Upper lobe of left lung (tissue), 6 donors: Measurements from ENCODE around the gene GRHL1. TPM values are rescaled to one million over a fixed set of nuclear protein-coding genes. Genes with fewer than 3 reads are reported as not detected.
"Not testable (repeated sequence)": the region's sequence is repeated elsewhere in the genome, so short reads cannot be mapped to it uniquely, and the experiment has no call there.

Experiments used
- ATAC-seq, 2 donors: fragments of 200-7000 bp; cut with Tn5 transposase; one replicate each; pipeline ENCODE4 v1.9.1; 2022; ENCODE audit warnings: mild to moderate bottlenecking in 2 of 2, moderate library complexity in 2 of 2; ENCODE audit not compliant: low FRiP score in 2 of 2
- DNase-seq, 2 donors: peaks; one replicate each; pipeline ENCODE4 v3.0.0-alpha.2; 2019 to 2020
- H3K27ac ChIP-seq, 4 donors: fragments of 200-600 bp; sonication (generic); one replicate each; pipeline ENCODE4 v1.5.1; 2016 to 2019
- H3K27me3 ChIP-seq, 4 donors: fragments of 200-600 bp; sonication (generic); one replicate each; pipeline ENCODE4 v1.5.1; 2017 to 2019
- H3K36me3 ChIP-seq, 4 donors: fragments of 200-600 bp; sonication (generic); one replicate each; pipeline ENCODE4 v1.5.1; 2016 to 2019
- H3K4me1 ChIP-seq, 4 donors: fragments of 200-600 bp; sonication (generic); one replicate each; pipeline ENCODE4 v1.5.1; 2018 to 2019
- H3K4me3 ChIP-seq, 4 donors: fragments of 200-600 bp; sonication (generic); one replicate each; pipeline ENCODE4 v1.5.1; 2017 to 2019; ENCODE audit warnings: mild to moderate bottlenecking in 2 of 4, moderate library complexity in 1 of 4
- H3K9me3 ChIP-seq, 4 donors: fragments of 200-600 bp; sonication (generic); one replicate each; pipeline ENCODE4 v1.5.1; 2018 to 2019
- CTCF ChIP-seq, 6 experiments: fragments of 450-650 bp in 4 of 6; fragments of 200-600 bp in 2 of 6; sonication (generic) in 2 of 6; IDR thresholded peaks; one replicate each; pipeline ENCODE4 v1.5.1; 2016 to 2019; ENCODE audit warnings: antibody characterized with exemption in 6 of 6
- EP300 ChIP-seq, 4 donors: sonication (generic); formaldehyde crosslinking; IDR thresholded peaks; one replicate each; pipeline ENCODE4 v1.5.1; 2017; ENCODE audit warnings: antibody characterized with exemption in 4 of 4, control low read depth in 2 of 4
- POLR2A ChIP-seq, 4 donors: fragments of 450-650 bp; IDR thresholded peaks; one replicate each; pipeline ENCODE4 v1.5.1; 2016 to 2017; ENCODE audit warnings: antibody characterized with exemption in 4 of 4, mild to moderate bottlenecking in 2 of 4
- POLR2AphosphoS5 ChIP-seq, 2 donors: sonication (generic); formaldehyde crosslinking; IDR thresholded peaks; one replicate each; pipeline ENCODE4 v1.5.1; 2017; ENCODE audit warnings: antibody characterized with exemption in 2 of 2
- WGBS, 2 donors: methylation state at CpG; one replicate each; pipeline ENCODE4 v1.1.5; 2017 to 2018; 5-methylcytosine and 5-hydroxymethylcytosine counted together
- total RNA-seq, 6 donors: library from RNA; depleted of rRNA in 4 of 6; stranded (reverse); fragments of >200 nt in 4 of 6; gene quantifications; one replicate each; pipeline versions ENCODE4 v1.1.0 to v1.2.1, GENCODE V29; 2016 to 2021
- donor health status: DM: no; HTN: no; CAD: no; lungs with moderate emphysema.
- donor health status: DM: no; HTN: yes; CAD: no; lungs with severe emphysema.

Gene GRHL1
- total RNA-seq, 6 donors from 2014 or later = 4.3 to 18.0 (median 10.1) TPM

DNA sequence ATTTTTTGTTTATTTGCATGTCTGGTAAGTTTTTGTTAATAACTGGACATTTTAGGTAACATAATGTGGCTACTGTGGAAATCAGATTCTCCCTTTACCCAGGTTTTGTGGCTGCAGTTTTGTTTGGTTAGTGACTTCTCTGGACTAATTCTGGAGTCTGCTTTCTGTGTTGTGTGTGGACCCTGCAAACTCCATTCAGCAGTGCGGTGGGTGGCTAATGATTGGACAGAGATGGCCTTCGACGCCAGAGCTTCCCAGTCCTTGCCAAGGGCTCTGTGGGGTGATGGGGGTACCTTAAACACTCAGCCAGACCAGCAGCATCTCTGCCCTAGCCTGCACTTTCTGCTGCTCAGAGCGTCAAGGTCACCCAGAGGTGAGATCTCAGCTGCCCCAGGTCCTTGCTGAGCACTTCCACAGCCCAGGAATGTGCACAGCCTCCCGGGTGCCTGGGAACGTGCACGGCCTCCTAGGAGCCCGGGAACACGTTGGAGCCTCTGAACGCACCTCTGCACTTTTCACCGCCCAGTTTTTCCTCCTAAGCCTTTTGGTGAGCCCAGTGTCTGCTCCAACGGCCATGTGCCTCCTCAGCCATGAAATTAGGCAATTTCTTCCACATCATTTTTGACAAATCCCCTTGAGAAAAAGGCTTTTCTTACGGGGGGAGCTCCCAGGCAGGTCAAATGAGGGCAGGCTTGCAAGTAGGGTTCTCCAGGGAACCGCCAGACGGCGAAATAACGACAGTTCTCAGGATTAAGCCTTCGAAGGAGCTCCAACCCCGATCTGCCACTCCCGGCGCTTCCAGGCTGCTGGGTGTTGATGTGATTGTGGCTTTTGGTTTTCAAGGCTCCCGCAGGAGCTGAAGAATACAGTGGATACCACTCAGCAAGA lies 56.7 kb downstream of the GRHL1 start:
- peak in 1 of 2 donors; percentile 55 for DNase-seq

DNA sequence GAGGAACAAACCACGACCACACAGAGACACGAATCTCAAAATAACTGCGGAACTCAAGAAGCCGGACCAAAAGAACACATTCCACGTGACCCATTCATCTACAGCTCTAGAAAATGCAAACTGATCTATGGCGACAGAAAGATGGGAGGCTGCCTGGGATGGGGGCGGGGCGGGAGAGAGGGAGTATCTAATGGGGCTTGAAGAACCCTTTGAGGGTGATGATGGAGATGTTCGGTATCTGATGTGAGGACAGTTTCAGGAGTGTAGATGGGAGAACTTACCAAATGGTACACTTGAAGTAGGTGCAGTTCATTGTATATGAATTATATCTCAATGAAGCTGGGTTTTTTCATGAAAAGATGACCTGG lies 57.3 kb downstream of the GRHL1 start:
- TF ChIP-seq CTCF (IDR thresholded peaks at IDR 0.05) = no peak
- TF ChIP-seq POLR2AphosphoS5 (IDR thresholded peaks at IDR 0.05) = no peak
- no peak for TF ChIP-seq EP300 (IDR thresholded peaks at IDR 0.05)
- DNase-seq (no peak), ATAC-seq (no peak)
- H3K27me3 ChIP-seq = no peaks in the 10 kb centered on the region
- WGBS, 2 donors = 86% methylated on average over 9 of the region's 9 CpGs
- no peak overlapping the region for H3K4me3 ChIP-seq
- H3K9me3 ChIP-seq = no peaks in the 10 kb centered on the region
- H3K36me3 ChIP-seq = no peaks in the 10 kb centered on the region
- peaks cover 15 to 26% (median 23%) of the 10 kb centered on the region in 4 donors for H3K4me1 ChIP-seq
- H3K27ac ChIP-seq = peak overlapping the region in 1 of 4 donors; percentile 34

More for the DNA sequence above, 56.7 kb downstream of the GRHL1 start:
- Histone ChIP-seq H3K4me3 (no peak overlapping the region), H3K27ac (peak overlapping the region in 1 of 4 donors; percentile 34), H3K4me1 (peaks cover 15 to 26% (median 23%) of the 10 kb centered on the region in 4 donors), H3K36me3 (no peaks in the 10 kb centered on the region), H3K9me3 (no peaks in the 10 kb centered on the region), H3K27me3 (no peaks in the 10 kb centered on the region)
- TF ChIP-seq POLR2A (IDR thresholded peaks at IDR 0.05) (no peak), CTCF (IDR thresholded peaks at IDR 0.05) (no peak), POLR2AphosphoS5 (IDR thresholded peaks at IDR 0.05) (no peak), EP300 (IDR thresholded peaks at IDR 0.05) (no peak)
- WGBS, 2 donors = 76 to 80% methylated on average over 17 to 21 of the region's 22 CpGs
- ATAC-seq = peak in 1 of 2 donors; percentile 15

GRCh38 chr2:10009271-10009810 lies 57.8 kb downstream of the GRHL1 start:
- peak in 1 of 2 donors; percentile 77 for DNase-seq
- no peaks in the 10 kb centered on the region for H3K9me3 ChIP-seq
- H3K4me3 ChIP-seq = no peak overlapping the region
- no peak for TF ChIP-seq EP300 (IDR thresholded peaks at IDR 0.05)
- TF ChIP-seq POLR2A (IDR thresholded peaks at IDR 0.05) = no peak
- no peak for TF ChIP-seq POLR2AphosphoS5 (IDR thresholded peaks at IDR 0.05)
- no peak for TF ChIP-seq CTCF (IDR thresholded peaks at IDR 0.05)
- WGBS, 2 donors = 85 to 94% methylated on average over 3 to 19 of the region's 19 CpGs
- H3K27ac ChIP-seq = peak overlapping the region in 3 of 4 donors; percentile 52 to 69 (median 61)
- peak in 1 of 2 donors; percentile 34 for ATAC-seq
- peaks cover 15 to 26% (median 23%) of the 10 kb centered on the region in 4 donors for H3K4me1 ChIP-seq
- H3K36me3 ChIP-seq = no peaks in the 10 kb centered on the region
- H3K27me3 ChIP-seq = no peaks in the 10 kb centered on the region

- peak overlapping the region in 3 of 4 donors; percentile 52 to 69 (median 61) for H3K27ac ChIP-seq
- TF ChIP-seq CTCF (IDR thresholded peaks at IDR 0.05) = no peak
- TF ChIP-seq POLR2AphosphoS5 (IDR thresholded peaks at IDR 0.05) = no peak
- TF ChIP-seq POLR2A (IDR thresholded peaks at IDR 0.05) = no peak
- TF ChIP-seq EP300 (IDR thresholded peaks at IDR 0.05) = no peak
- peak; percentile 69 to 92 for DNase-seq
Measured at GRCh38 chr2:10009811-10010781, 58.6 kb downstream of the GRHL1 start.

DNA sequence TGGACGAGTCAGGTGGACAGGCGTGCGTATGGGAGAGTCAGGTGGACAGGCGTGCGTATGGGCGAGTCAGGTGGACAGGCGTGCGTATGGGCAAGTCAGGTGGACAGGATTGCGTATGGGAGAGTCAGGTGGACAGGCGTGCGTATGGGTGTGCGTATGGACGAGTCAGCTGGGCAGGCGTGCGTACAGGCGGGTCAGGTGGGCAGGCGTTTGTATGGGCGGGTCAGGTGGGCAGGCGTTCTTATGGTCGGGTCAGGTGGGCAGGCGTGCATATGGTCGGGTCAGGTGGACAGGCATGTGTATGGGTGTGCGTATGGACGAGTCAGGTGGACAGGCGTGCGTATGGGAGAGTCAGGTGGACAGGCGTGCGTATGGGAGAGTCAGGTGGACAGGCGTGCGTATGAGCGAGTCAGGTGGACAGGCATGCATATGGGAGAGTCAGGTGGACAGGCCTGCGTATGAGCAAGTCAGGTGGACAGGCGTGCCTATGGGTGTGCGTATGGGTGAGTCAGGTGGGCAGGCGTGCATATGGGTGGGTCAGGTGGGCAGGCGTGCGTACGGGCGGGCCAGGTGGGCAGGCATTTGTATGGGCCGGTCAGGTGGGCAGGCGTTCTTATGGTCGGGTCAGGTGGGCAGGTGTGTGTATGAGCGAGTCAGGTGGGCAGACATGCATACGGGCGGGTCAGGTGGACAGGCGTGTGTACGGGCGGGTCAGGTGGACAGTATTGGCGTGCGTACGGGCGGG lies 59.5 kb downstream of the GRHL1 start:
- peak in 1 of 2 donors; percentile 72 for DNase-seq
- not testable (repeated sequence) for ATAC-seq, H3K27me3 ChIP-seq, H3K9me3 ChIP-seq, H3K36me3 ChIP-seq, H3K4me3 ChIP-seq, H3K27ac ChIP-seq
- peaks cover 15 to 26% (median 23%) of the 10 kb centered on the region in 4 donors for H3K4me1 ChIP-seq
- WGBS, 2 donors = 93 to 96% methylated on average over 52 of the region's 52 CpGs

More at GRCh38 chr2:10009811-10010781, 58.6 kb downstream of the GRHL1 start:
- no peaks in the 10 kb centered on the region for H3K36me3 ChIP-seq
- WGBS, 2 donors = 76 to 79% methylated on average over 28 to 32 of the region's 36 CpGs
- peaks cover 15 to 26% (median 23%) of the 10 kb centered on the region in 4 donors for H3K4me1 ChIP-seq
- no peak overlapping the region for H3K4me3 ChIP-seq
- no peaks in the 10 kb centered on the region for H3K27me3 ChIP-seq
- ATAC-seq = peak; percentile 81 to 85
- no peaks in the 10 kb centered on the region for H3K9me3 ChIP-seq

- H3K4me3 ChIP-seq, ATAC-seq, H3K36me3 ChIP-seq, H3K27ac ChIP-seq, H3K9me3 ChIP-seq, H3K27me3 ChIP-seq: not testable (repeated sequence)
- 93 to 94% methylated on average over 45 to 61 of the region's 61 CpGs for WGBS, 2 donors
- peak in 1 of 2 donors; percentile 82 for DNase-seq
- H3K4me1 ChIP-seq = peaks cover 15 to 20% (median 17%) of the 10 kb centered on the region in 4 donors
Measured at GRCh38 chr2:10011606-10012325, 60.3 kb downstream of the GRHL1 start.
